Measurements from ENCODE around the gene PDCD1. TPM values are rescaled to one million over a fixed set of nuclear protein-coding genes. Genes with fewer than 3 reads are reported as not detected.

The PDCD1 gene
- total and polyA plus RNA-seq, 2 of the 8 experiments (the other 6 are each of a cell fraction or from before 2014, with no cell fraction given) = 0.48 to 1.1 TPM

GRCh38 chr2:241814393-241814642 lies 44.4 kb downstream of the PDCD1 start:
- Histone ChIP-seq H3K14ac (ENCODE audit: insufficient read length) (no peak overlapping the region), H3K27ac (ENCODE audit: low read depth, low read length) (no peak overlapping the region), H3K36me3 (ENCODE audit: control insufficient read depth in 2 of 4, insufficient read depth in 4 of 4, low read length in 3 of 4) (no peaks in the 10 kb centered on the region), H3K9me3 (ENCODE audit: insufficient read depth in 2 of 2, low read depth in 1 of 2, low read length in 1 of 2) (no peaks in the 10 kb centered on the region), H2BK15ac (ENCODE audit: low read length) (no peak overlapping the region), H3K23ac (ENCODE audit: insufficient read length) (no peak overlapping the region), H4K91ac (replicated peaks; ENCODE audit: insufficient read length, low read length) (no peak overlapping the region), H4K5ac (ENCODE audit: insufficient read length, low read depth, low read length) (no peak overlapping the region), H3K4me3 (ENCODE audit: extremely low read depth in 1 of 4, insufficient read depth in 2 of 4, low read depth in 3 of 4, low read length in 4 of 4) (no peak overlapping the region), H2BK20ac (ENCODE audit: low read length) (no peak overlapping the region), H2AFZ (ENCODE audit: low read length) (no peak overlapping the region), H2BK120ac (replicated peaks; ENCODE audit: low read depth, low read length) (no peak overlapping the region), H3K4ac (replicated peaks; ENCODE audit: insufficient read length, low read depth, low read length) (no peak overlapping the region), H3K27me3 (replicated peaks in 1 of 4; ENCODE audit: control insufficient read depth in 3 of 4, extremely low read depth in 1 of 4, insufficient read depth in 3 of 4, low read length in 3 of 4) (no peaks in the 10 kb centered on the region), H4K20me1 (replicated peaks in 1 of 2; ENCODE audit: control insufficient read depth in 1 of 2, insufficient read depth in 2 of 2, low read length in 2 of 2) (no peaks in the 10 kb centered on the region), H3K79me2 (ENCODE audit: control insufficient read depth in 1 of 2, insufficient read depth in 2 of 2, low read length in 2 of 2) (no peaks in the 10 kb centered on the region), H4K8ac (ENCODE audit: extremely low read depth, insufficient read depth, low read length) (no peak overlapping the region; the same call in 1 of the 2 replicates), H3K23me2 (ENCODE audit: low read depth, low read length) (no peaks in the 10 kb centered on the region), H3K79me1 (ENCODE audit: low read depth, low read length) (no peaks in the 10 kb centered on the region), H2BK12ac (ENCODE audit: low read depth, low read length) (no peak overlapping the region), H3K4me2 (ENCODE audit: insufficient read depth in 1 of 2, low read depth in 2 of 2, low read length in 2 of 2) (no peak overlapping the region), H2BK5ac (ENCODE audit: low read depth, low read length) (no peak overlapping the region), H3K56ac (replicated peaks; ENCODE audit: insufficient read length, low read depth, low read length) (no peak overlapping the region), H3K4me1 (replicated peaks in 1 of 4; ENCODE audit: control insufficient read depth in 3 of 4, insufficient read depth in 4 of 4, low read length in 3 of 4) (peaks cover 0 to 4% (median 0%) of the 10 kb centered on the region in 4 experiments; a peak in 1 of 7 replicates), H3K18ac (ENCODE audit: extremely low read depth, low read length) (no peak overlapping the region), H3K9ac (replicated peaks in 1 of 4; ENCODE audit: extremely low read depth in 1 of 4, low read depth in 3 of 4, low read length in 3 of 4) (no peak overlapping the region), H2AK5ac (ENCODE audit: low read depth, low read length) (no peak overlapping the region)
- WGBS, 2 experiments (ENCODE audit: extremely low coverage in 1 of 2, insufficient coverage in 1 of 2, insufficient read length in 1 of 2, insufficient replicate concordance in 2 of 2, low coverage in 1 of 2, low lambda C conversion rate in 2 of 2, missing lambda C conversion rate in 1 of 2) = 94% methylated on average over 11 of the region's 17 CpGs; no CpG with 5 or more reads in 1 of the 2 experiments
- no peak for DNase-seq (ENCODE audit: low read depth in 1 of 2, low spot score in 2 of 2)
- FAIRE-seq = no peak
- TF ChIP-seq ZNF274 (IDR thresholded peaks at IDR 0.05; ENCODE audit: borderline replicate concordance, extremely low read depth, low read length) = no peak
- TF ChIP-seq KDM5A (IDR thresholded peaks at IDR 0.05; ENCODE audit: low read length) = no peak
- no peak for TF ChIP-seq GABPA (IDR thresholded peaks at IDR 0.05; ENCODE audit: borderline replicate concordance, insufficient read depth, low read length)
- no peak for TF ChIP-seq EP300 (IDR thresholded peaks at IDR 0.05; ENCODE audit: borderline replicate concordance in 1 of 2, low read depth in 2 of 2, low read length in 2 of 2)
- TF ChIP-seq POU5F1 (IDR thresholded peaks at IDR 0.05; ENCODE audit: low read depth, low read length) = no peak
- no peak for TF ChIP-seq SIN3A (conservative IDR thresholded peaks at IDR 0.05 in 1 of 2, IDR thresholded peaks at IDR 0.05 in 1 of 2; ENCODE audit: low read depth in 1 of 2, low read length in 2 of 2)
- no peak for TF ChIP-seq E2F6 (IDR thresholded peaks at IDR 0.05)
- TF ChIP-seq HDAC6 (IDR thresholded peaks at IDR 0.05; ENCODE audit: low read depth, low read length) = no peak
- TF ChIP-seq CBX5 (IDR thresholded peaks at IDR 0.05; ENCODE audit: low read depth, low read length) = no peak
- TF ChIP-seq BCL11A (IDR thresholded peaks at IDR 0.05; ENCODE audit: low read depth in 2 of 2, low read length in 2 of 2) = no peak
- TF ChIP-seq SP2 (IDR thresholded peaks at IDR 0.05; ENCODE audit: low read length) = no peak
- ChIA-PET POLR2A (ENCODE audit: partially characterized antibody) (no interaction called here), CTCF (ENCODE audit: partially characterized antibody) (interaction anchor here (1.8 kb wide), 1 partner anchor 64 kb away, joined by 6 read pairs; no protein-coding TSS in a partner anchor)

Data from H1 (cell line).